ENCODE data around the gene ELP5.
A peak's percentile ranks its signal among the peaks of the same experiment; 100 is the strongest.

Gene ELP5

DNA sequence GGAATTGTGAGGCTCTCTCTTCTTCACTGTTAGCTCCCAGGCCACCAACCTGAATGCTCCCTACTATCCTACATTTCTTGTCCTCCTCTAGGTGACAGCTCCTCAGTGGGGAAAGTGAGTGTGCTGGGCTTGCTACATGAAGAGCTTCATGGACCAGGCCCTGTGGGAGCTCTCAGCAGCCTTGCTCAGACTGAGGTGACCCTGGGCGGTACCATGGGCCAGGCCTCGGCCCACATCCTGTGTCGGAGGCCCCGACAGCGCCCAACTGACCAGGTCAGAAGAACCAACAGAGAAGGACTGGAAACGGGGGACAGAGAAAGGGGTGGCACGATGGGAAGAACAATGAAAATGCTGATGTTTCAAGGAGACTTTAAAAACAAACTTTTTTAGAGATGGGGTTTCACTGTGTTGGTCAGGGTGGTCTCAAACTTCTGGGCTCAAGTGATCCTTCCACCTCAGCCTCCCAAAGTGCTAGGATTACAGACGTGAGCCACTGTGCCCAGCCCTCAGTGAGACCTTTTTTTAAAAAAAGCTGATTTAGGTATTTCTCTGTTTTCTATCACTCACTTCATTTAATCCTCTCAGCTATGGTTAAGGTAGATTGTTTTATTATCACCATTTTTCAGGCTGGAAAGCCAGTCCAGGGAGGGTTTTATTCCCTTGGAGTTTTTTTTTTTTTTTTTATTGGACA lies 4.9 kb downstream of the ELP5 start:
- DNase-seq = no peak

DNA sequence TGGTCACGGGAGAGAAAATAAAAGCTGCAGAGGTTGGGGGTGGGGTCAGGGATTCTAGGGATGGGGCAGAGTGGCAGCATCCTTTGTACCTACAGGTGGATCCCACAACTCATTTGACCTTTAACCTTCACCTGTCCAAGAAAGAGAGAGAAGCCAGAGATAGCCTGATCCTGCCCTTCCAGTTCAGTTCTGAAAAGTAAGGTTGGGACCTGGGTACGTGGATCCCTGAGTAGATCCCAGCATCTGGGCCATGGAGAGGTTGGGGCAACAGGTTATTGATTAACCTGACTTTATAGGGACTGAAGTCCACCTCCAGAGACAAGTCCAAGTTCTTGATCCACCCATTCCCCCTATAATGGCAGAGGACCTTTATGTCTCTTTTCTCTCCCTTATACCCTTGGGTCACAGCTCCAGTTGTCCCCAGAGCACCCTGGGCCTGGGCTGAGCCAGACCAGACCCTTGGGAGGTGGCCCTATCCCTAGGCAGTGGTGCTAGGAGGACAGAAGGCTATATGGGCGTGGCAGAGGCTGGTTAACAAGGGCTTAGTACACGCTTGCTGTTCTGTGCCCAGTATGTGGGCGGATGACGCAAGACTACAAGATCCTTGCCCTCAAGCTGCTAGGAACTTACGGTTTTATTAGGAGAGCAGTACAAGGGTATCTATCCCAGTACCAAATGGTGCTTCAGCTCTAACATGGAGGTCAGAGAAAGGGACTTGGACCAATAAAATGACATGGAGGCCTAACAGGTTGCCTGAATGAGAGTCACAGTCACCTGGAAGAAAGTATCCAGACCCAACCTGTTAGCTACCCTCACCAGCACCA lies 6.9 kb downstream of the ELP5 start:
- peak; percentile 86 to 89 (median 87) for DNase-seq

DNA sequence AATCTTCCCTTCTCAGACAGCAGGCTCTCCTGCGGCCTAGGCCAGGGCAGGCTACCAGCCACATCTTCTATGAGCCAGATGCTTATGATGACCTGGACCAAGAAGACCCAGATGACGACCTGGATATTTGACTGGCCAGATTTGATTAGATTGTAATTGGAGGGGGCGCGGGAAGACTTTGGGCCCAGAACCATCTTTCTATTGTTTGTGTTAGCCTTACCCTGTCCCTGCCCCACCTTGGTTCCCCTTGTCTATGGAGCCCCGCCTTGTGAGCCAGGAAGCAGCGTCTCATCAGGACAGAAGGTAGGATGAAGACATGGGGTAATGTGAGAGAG lies 7.5 kb downstream of the ELP5 start:
- no peak for DNase-seq

DNA sequence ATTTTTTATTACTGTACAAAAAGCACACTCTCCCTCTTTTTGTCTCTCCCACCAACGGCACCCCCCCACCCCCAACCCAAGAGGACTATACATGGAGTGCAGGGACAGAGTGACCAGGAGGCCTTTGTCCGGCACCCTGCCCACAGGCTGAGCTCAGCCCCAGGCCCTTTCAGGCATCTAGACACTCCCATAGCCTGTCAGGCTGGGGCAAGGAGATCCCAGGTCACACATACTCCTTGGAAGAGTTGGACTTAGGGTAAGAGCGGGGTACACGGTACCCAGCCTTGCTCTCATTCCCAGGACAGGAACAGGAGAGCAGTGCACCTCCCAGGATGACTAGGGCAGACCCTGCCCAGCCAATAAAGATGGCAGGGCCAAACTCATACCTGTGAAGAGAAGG lies 8.1 kb downstream of the ELP5 start:
- DNase-seq = no peak

DNA sequence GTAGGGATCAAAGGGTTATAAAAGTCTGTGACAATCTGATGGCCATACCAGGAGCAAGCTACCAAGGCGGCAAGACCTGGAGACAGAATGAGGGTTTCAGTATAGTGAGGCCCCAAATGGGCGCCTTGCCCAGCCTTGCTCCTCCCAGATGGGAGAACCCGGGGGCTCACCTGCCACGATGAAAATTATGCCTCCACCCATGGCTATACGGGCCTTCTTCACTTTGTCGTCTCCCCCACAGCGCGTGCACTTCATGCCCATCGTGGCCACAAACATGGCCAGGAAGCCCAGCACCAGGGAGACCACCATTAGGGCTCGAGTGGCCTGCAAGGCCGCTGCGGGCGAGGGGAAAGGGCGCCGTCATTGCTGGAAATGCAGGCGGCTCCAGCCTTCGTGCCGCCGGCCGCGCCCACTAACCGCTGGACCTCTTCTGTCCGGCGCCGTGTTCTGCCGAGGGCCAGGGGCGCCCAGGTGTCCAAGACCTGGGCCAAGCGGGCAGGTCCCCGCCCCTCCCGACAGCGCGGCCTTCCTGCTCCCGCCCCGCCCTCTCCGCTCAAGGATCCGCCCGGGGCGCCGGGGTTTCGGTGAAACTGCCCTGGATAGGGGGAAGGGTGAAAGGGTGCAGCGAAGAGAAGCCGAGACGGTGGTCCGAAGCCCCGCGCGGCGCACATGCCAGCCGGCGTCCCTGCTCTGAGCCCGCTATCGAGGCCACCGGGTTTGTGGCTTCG lies 8.8 kb downstream of the ELP5 start:
- peak in 1 of 3 donors; percentile 39 for DNase-seq

DNA sequence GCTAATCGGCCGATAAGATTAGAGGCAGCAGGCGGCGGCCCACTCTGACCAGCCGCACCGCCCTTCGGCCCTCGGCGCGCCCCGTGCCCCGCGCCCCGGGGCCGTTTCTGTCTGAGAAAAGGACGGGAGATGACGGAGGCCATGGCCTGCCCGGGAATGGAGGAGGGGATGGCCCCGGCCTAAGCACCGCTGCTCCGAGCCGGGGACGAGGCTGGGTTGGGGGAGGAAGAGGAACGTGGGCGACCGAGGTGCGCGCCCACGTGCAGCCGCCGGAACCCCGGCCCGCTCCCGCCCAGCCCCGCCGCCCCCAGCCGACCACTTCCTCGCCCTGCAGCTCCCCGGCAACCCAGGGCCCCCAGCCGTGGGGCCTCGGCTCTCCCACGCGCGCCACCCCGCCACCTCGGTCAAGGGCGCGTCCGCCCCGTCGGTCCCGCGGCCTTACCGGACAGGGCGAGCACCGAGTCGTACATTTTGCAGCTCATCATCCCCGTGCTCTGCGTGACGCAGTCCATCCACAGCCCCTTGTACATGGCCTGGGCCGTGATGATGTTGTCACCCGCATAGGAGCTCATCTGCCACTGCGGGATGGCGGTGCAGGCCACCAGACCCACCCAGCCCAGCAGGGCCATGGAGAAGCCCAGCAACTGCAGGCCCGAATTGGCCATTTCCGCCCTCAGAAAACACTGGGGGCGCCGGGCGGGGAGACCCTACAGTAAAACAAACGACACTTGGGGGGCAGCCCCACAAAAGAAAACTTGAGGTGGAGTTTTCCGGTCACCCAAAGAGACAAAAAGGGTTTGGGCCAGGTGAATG lies 9.6 kb downstream of the ELP5 start:
- peak in 2 of 3 donors; percentile 16 to 38 for DNase-seq

DNA sequence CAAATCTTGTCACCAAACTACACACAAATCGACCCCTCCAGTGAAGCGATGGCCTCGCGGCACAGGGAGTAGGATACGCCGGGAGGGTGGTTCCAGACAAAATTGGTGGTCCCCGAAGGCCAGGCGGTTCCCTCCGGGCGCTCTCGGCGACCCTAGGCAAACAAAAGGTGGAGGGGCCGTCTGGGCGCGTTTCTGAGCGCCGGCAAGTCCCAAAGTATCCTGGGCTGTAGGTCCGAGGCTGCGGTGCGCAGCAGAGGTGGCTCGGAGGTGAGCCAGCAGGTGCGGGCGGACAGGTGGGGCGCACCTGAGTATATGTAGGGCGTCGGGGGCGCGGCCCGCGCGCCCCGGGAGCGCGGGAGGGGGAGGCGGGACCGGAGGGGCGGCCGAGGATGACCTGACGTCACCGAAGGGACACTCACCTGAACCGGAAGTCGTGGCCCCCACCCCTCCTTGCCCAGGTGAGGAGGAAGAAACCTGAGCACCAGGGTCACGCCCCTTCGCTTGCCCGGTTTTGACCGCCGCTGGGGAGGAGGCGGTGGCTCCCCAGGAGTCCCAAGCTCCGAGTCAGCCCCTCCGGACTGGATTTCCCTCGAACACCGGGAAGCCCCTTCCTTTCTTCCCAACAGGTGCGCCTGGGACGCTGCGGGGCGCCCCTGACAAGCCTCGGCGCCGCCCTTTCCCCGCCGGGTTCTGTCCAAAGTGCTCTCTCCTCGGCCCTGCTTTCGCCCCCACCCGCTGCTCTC lies 10.3 kb downstream of the ELP5 start, which contains the start of gene CLDN7:
TSS of gene CLDN7 (minus strand) at position 287 of the 743 bp plus-strand sequence. CDS start 435 bp downstream, outside the sequence.
- no peak for DNase-seq

DNA sequence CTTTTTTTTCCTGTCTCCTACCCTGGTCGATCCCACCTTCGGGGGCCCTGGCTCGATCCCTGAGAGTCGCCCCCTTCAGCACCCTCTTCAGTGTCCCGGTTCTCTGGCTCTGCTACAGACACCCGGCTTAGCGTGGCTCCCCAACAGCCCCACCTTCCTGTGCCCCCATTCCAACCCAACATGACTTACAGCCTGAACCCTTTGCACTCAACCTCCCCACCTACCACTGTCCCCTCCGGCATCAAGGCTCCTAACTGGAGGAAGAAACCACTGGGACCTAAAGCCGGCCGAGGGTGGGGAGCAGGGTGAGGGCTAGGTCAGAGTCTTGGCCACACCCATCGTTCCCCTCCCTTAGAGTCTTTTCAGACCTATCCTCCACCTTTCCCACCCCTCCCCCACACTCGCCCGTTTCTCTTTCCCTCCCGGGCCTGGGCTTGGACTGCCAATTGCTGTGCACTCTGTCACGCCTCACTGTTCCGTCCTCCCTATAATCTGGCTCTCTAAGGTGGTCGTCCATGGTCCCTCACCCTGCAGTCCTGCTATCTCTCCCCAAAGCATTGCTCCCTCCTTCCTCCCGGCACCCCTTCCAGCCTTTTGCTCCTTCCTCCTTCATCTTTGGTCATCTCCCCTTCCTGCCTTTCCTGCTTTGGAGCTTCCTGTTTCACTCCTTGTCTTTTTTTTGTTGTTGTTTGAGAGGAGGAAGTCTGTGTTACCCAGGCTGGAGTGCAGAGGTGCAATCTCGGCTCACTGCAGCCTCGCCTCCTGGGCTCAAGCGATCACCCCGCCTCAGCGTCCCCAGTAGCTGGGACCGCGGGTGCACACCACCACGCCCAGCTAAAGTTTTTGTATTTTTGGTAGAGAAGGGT lies 11.2 kb downstream of the ELP5 start:
- DNase-seq = peak; percentile 31 to 42 (median 32)

DNA sequence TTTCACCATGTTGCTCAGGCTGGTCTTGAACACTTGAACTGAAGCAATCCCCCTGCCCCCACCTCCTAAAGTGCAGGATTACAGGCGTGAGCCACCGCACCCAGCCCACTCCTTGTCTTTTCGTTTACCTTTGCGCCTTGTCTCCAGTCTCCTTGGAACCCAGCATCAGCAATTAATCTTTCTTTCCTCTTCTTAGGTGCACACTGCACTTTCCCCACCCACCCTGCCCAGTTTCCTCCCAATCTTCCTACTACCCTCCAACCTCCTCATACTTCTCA lies 11.7 kb downstream of the ELP5 start:
- DNase-seq = no peak

DNA sequence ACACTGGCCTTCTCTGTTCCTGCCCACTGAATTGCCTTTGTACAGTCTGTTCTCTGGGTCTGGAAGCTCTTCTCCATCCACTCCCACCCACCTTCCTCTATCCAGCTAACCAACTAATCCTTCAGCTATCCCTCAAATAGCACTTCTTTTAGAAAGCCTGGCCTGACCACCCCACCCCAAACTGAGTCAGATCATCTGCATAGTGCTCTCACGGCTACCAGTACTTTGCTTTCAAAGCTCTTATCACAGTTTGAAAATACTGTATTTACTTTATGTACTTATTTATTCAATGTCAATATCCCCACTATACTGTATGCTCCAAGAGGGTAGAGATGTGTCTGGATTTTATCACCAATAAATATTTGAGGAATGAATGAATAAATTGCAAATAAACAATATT lies 14.8 kb downstream of the ELP5 start:
- no peak for DNase-seq

DNA sequence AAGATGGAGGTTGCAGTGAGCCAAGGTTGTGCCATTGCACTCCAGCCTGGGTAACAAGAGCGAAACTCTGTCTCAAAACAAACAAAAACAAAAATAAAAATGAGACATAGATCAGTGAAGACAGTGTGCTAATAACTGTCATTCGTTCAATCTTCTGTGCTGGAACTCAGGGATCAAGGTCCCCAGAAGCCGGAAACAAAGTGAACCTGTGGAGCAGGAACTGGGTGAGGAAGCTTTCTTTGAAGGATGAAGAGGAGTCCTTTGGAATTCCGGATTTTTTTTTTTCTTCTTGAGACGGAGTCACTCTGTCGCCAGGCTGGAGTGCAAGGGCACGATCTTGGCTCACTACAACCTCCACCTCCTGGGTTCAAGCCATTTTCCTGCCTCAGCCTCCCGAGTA lies 27.4 kb downstream of the ELP5 start:
- no peak for DNase-seq

DNA sequence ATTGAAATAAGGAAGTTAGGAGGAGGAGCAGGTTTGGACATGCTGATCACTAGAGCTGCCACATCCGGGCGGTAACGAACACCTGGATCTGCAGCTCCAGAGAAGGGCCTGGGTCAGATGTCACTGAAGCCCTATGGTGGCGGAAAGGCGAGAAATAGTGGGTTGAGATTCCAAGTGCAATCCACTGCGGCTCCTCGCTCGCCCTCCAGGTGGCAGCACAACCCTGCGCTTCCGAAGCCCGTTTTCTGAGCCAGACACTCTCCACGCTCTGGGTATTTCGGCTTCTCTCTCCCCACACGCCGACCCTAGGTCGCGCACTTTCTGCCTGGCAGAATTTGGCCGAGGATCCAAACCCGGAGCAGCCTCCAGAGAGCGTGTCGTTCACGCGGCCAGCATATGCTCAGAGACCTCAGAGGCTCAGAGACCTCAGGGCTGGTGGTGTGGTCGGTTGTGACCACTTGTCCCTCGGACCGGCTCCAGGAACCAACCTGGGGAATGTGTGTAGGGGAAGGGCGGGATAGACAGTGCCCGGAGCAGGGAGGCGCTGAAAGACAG lies 28.6 kb downstream of the ELP5 start:
- peak; percentile 87 to 89 (median 88) for DNase-seq

DNA sequence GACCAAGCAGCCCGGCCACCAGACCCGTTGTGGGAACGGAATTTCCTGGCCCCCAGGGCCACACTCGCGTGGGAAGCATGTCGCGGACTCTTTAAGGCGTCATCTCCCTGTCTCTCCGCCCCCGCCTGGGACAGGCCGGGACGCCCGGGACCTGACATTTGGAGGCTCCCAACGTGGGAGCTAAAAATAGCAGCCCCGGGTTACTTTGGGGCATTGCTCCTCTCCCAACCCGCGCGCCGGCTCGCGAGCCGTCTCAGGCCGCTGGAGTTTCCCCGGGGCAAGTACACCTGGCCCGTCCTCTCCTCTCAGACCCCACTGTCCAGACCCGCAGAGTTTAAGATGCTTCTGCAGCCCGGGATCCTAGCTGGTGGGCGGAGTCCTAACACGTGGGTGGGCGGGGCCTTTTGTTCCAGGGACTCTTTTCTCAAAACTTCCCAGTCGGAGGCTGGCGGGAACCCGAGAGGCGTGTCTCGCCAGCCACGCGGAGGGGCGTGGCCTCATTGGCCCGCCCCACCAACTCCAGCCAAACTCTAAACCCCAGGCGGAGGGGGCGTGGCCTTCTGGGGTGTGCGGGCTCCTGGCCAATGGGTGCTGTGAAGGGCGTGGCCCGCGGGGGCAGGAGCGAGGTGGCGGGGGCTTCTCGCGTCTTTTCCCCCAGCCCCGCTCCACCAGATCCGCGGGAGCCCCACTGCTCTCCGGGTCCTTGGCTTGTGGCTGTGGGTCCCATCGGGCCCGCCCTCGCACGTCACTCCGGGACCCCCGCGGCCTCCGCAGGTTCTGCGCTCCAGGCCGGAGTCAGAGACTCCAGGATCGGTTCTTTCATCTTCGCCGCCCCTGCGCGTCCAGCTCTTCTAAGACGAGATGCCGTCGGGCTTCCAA lies 29.3 kb downstream of the ELP5 start, which contains the start of gene SLC2A4:
TSS of gene SLC2A4 (plus strand) at position 645 of the 879 bp plus-strand sequence. CDS start at position 862, 217 bp downstream.
- peak; percentile 98 to 100 (median 99) for DNase-seq

DNA sequence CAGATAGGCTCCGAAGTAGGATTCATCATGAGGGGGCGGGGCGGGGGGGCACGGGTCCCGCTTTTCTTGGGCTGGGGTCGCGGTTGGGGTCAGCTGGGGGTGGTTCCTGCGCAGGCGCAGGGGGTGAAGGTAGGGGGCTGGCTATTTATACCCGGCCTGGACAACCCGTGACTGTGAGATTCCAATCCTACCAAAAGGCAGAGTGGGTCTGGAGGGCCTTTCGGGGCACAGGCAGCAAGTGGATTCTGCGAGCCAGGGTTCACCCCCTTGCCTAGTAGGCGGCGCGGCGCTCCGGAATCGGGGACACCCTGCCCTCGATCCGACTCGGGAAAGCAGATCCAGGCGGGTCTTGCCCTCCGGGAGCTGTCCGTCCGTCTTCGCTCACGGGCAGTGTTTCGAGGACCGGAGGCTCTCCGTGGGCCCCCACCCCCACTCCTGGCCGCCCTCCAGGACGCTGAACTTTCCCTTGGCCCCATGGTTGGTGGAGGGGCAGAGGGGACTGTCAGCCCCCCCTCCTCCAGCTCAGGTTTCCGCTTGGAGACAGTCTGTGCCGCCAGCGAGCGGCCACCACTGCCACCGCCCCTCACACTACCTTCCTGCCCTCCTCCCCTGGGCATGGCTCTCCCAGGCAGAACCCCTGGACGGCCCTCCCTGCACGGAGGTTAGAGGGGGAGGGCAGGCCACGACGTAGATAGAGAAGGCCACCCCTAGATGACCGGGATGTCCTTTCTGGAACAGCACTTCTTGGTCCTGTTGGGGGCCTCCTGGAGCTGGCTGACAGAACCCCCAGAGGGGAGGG lies 30.1 kb downstream of the ELP5 start:
- no peak for DNase-seq

DNA sequence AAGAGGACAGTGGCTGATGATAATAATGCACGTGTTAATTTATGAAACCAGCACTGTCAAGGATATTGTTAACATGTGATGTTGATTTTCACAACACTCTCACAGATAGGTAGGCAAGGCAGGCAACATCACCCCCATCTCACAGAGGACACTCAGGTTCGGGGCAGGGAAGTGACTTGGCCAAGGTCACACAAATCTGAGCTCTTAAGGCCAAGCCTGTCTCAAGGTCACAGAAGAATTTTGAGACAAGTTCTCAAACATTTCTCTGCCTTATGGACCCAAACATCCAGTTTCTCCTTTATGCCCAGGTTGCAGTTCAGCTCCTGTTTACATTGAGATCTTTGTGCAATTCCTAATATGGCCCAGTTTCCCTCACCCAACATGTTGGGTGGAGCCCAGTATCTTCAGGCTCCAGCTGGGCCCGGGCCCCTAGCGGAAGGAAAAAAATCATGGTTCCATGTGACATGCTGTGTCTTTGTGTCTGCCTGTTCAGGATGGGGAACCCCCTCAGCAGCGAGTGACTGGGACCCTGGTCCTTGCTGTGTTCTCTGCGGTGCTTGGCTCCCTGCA lies 30.8 kb downstream of the ELP5 start:
- DNase-seq = peak in 2 of 3 donors; percentile 44 to 46

DNA sequence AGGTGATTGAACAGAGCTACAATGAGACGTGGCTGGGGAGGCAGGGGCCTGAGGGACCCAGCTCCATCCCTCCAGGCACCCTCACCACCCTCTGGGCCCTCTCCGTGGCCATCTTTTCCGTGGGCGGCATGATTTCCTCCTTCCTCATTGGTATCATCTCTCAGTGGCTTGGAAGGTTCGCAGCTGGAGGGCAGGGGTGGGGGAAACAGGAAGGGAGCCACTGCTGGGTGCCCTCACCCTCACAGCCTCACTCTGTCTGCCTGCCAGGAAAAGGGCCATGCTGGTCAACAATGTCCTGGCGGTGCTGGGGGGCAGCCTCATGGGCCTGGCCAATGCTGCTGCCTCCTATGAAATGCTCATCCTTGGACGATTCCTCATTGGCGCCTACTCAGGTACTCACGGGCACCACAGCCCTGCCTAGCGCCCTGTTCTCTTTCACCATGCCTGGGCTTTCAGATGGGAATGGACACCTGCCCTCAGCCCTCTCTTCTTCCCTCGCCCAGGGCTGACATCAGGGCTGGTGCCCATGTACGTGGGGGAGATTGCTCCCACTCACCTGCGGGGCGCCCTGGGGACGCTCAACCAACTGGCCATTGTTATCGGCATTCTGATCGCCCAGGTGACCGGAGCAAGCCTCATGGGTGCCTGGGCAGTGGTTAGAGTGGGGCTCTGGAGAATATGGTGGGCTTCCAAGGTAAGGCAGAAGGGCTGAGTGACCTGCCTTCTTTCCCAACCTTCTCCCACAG lies 31.6 kb downstream of the ELP5 start:
- DNase-seq = peak; percentile 43 to 52 (median 48)

DNA sequence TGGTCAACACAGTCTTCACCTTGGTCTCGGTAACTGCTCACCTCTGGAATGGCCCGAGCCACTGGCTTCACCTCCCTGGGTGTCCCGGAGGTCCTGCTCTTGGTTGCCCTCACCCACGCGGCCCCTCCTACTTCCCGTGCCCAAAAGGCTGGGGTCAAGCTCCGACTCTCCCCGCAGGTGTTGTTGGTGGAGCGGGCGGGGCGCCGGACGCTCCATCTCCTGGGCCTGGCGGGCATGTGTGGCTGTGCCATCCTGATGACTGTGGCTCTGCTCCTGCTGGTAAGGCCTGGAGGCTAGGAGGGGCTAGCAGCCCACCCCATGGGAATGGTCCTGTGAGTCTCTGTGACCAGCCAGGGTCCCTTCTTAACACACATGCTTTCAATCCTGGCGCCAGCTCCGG lies 32.9 kb downstream of the ELP5 start:
- no peak for DNase-seq

DNA sequence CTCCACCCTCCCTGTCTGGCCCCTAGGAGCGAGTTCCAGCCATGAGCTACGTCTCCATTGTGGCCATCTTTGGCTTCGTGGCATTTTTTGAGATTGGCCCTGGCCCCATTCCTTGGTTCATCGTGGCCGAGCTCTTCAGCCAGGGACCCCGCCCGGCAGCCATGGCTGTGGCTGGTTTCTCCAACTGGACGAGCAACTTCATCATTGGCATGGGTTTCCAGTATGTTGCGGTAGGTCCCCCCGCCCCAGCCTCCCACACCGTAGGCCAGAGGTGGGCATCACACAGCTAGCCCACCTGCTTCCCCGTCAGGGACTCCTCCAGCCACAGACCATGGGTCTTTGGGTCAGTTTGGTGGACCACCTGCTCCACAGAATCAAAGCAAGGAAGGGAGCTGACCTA lies 33.7 kb downstream of the ELP5 start:
- DNase-seq = no peak
